ENCODE measurements around the gene ZFAND3. TPM values are rescaled to one million over a fixed set of nuclear protein-coding genes. Genes with fewer than 3 reads are reported as not detected.

ZFAND3 gene
- total RNA-seq, 2 experiments from 2014 or later, result 34.4 to 37.0 TPM

GRCh38 chr6:37801605-37801940 lies 18.0 kb upstream of the ZFAND3 start:
- H3K27ac ChIP-seq (ENCODE audit: low read depth in 1 of 2, low read length in 2 of 2), result no peak overlapping the region
- H3K27ac Mint-ChIP-seq, result no peak overlapping the region

GRCh38 chr6:37802810-37803209 lies 16.7 kb upstream of the ZFAND3 start:
- no peaks in the 10 kb centered on the region for H3K36me3 Mint-ChIP-seq (ENCODE audit: low read depth)
- H3K27me3 ChIP-seq (ENCODE audit: control insufficient read depth in 1 of 2, insufficient read depth in 2 of 2, low read length in 2 of 2), result no peaks in the 10 kb centered on the region
- no peak overlapping the region for H3K27ac Mint-ChIP-seq
- H3K4me1 Mint-ChIP-seq (ENCODE audit: low read depth), result no peaks in the 10 kb centered on the region
- intact Hi-C loops (cut with DNase I, micrococcal nuclease), result no loop called here
- no peaks in the 10 kb centered on the region for H3K9me3 ChIP-seq (ENCODE audit: control insufficient read depth in 1 of 2, insufficient read depth in 1 of 2, low read length in 2 of 2)
- H3K9me3 Mint-ChIP-seq, result no peaks in the 10 kb centered on the region
- DNase-seq (no peak), ATAC-seq (ENCODE audit: poor library complexity) (no peak)
- no peak overlapping the region for H3K4me3 Mint-ChIP-seq
- no peak overlapping the region for H3K4me3 ChIP-seq (ENCODE audit: low read length)
- H3K36me3 ChIP-seq (ENCODE audit: insufficient read depth, low read length), result no peaks in the 10 kb centered on the region
- no peaks in the 10 kb centered on the region for H3K27me3 Mint-ChIP-seq
- ChIA-PET CTCF (no interaction called here), POLR2A (interaction anchor here (1.8 kb wide), 1 partner anchor 16 kb away, joined by 7 read pairs; no protein-coding TSS in a partner anchor)
- H3K27ac ChIP-seq (ENCODE audit: low read depth in 1 of 2, low read length in 2 of 2), result no peak overlapping the region
- no peak for TF ChIP-seq CTCF (IDR thresholded peaks at IDR 0.05)
- H3K4me1 ChIP-seq (ENCODE audit: insufficient read depth, low read length), result no peaks in the 10 kb centered on the region

More at GRCh38 chr6:37801605-37801940, 18.0 kb upstream of the ZFAND3 start:
- no peak for TF ChIP-seq CTCF (IDR thresholded peaks at IDR 0.05)
- POLR2A ChIA-PET, result no interaction called here
- Histone ChIP-seq H3K4me3 (ENCODE audit: low read length) (no peak overlapping the region), H3K27me3 (ENCODE audit: control insufficient read depth in 1 of 2, insufficient read depth in 2 of 2, low read length in 2 of 2) (no peaks in the 10 kb centered on the region), H3K4me1 (ENCODE audit: insufficient read depth, low read length) (no peaks in the 10 kb centered on the region), H3K36me3 (ENCODE audit: insufficient read depth, low read length) (no peaks in the 10 kb centered on the region), H3K9me3 (ENCODE audit: control insufficient read depth in 1 of 2, insufficient read depth in 1 of 2, low read length in 2 of 2) (no peaks in the 10 kb centered on the region)
- Mint-ChIP-seq H3K27me3 (no peaks in the 10 kb centered on the region), H3K36me3 (ENCODE audit: low read depth) (no peaks in the 10 kb centered on the region), H3K4me1 (ENCODE audit: low read depth) (no peaks in the 10 kb centered on the region), H3K4me3 (no peak overlapping the region), H3K9me3 (no peaks in the 10 kb centered on the region)
- intact Hi-C loops (cut with DNase I, micrococcal nuclease), result no loop called here
- no peak for ATAC-seq (ENCODE audit: poor library complexity)
- CTCF ChIA-PET, result no interaction called here
- no peak for DNase-seq

- intact Hi-C loops (cut with DNase I, micrococcal nuclease), result no loop called here
- Histone ChIP-seq H3K27me3 (ENCODE audit: control insufficient read depth in 1 of 2, insufficient read depth in 2 of 2, low read length in 2 of 2) (no peaks in the 10 kb centered on the region), H3K4me3 (ENCODE audit: low read length) (no peak overlapping the region), H3K36me3 (ENCODE audit: insufficient read depth, low read length) (no peaks in the 10 kb centered on the region), H3K27ac (ENCODE audit: low read depth in 1 of 2, low read length in 2 of 2) (no peak overlapping the region), H3K9me3 (ENCODE audit: control insufficient read depth in 1 of 2, insufficient read depth in 1 of 2, low read length in 2 of 2) (no peaks in the 10 kb centered on the region), H3K4me1 (ENCODE audit: insufficient read depth, low read length) (no peaks in the 10 kb centered on the region)
- ChIA-PET CTCF (no interaction called here), POLR2A (interaction anchor here (1.8 kb wide), 1 partner anchor 14 kb away, joined by 7 read pairs; no protein-coding TSS in a partner anchor)
- no peak for TF ChIP-seq CTCF (IDR thresholded peaks at IDR 0.05)
- Mint-ChIP-seq H3K9me3 (no peaks in the 10 kb centered on the region), H3K4me1 (ENCODE audit: low read depth) (no peaks in the 10 kb centered on the region), H3K27ac (no peak overlapping the region), H3K36me3 (ENCODE audit: low read depth) (no peaks in the 10 kb centered on the region), H3K4me3 (no peak overlapping the region), H3K27me3 (no peaks in the 10 kb centered on the region)
- ATAC-seq (ENCODE audit: poor library complexity), result no peak
- no peak for DNase-seq
These were observed 14.9 kb upstream of the ZFAND3 start for GRCh38 chr6:37804586-37804985.
